HG02588 (cell line): ENCODE results near the gene GOLGA6L4.
"Not testable (repeated sequence)": the region's sequence is repeated elsewhere in the genome, so short reads cannot be mapped to it uniquely, and the experiment has no call there.

Experiments used
- ATAC-seq: cut with Tn5 transposase; IDR thresholded peaks from one replicate; pipeline ENCODE4 v1.9.1; 2021; ENCODE audit warnings: mild to moderate bottlenecking, moderate library complexity; ENCODE audit not compliant: unreplicated experiment

The GOLGA6L4 gene

GRCh38 chr15:84235573-84235972 lies at the start of gene GOLGA6L4:
GOLGA6L4 (plus strand) TSS chr15:84235773; CDS start chr15:84235835, 62 bp downstream.
- not testable (repeated sequence) for ATAC-seq

- ATAC-seq = not testable (repeated sequence)
Observed at GRCh38 chr15:84192982-84193381, 42.6 kb upstream of the GOLGA6L4 start.

GRCh38 chr15:84195603-84196002 lies 40.0 kb upstream of the GOLGA6L4 start:
- ATAC-seq = peak; percentile 63

GRCh38 chr15:84196530-84197188 lies 38.9 kb upstream of the GOLGA6L4 start:
- not testable (repeated sequence) for ATAC-seq

- ATAC-seq = not testable (repeated sequence)
Observed at GRCh38 chr15:84199865-84200264, 35.7 kb upstream of the GOLGA6L4 start.

GRCh38 chr15:84246441-84246840 lies 10.9 kb downstream of the GOLGA6L4 start:
- ATAC-seq = not testable (repeated sequence)
